OCI-LY7 (cell line): ENCODE results near the gene CD22. TPM values are rescaled to one million over a fixed set of nuclear protein-coding genes. Genes with fewer than 3 reads are reported as not detected.

Experiments used
- BruUV-seq: library from RNA; stranded (reverse); fragments of 400-500 nt; replicated peaks from 2 replicates; lab custom pipeline; 2021; lab: Mats Ljungman, UMichigan
- CTCF ChIA-PET: fragments of 300-600 bp; sonication (Branson Sonifier 250); formaldehyde crosslinking; loops from one replicate; lab custom pipeline; 2022; ENCODE audit warnings: antibody characterized with exemption; ENCODE audit not compliant: unreplicated experiment; lab: Charles Lee
- POLR2A ChIA-PET: fragments of 300-600 bp; sonication (Branson Sonifier 250); formaldehyde crosslinking; loops from one replicate; lab custom pipeline; 2022; ENCODE audit warnings: antibody characterized with exemption; lab: Charles Lee
- DNase-seq: peaks from one replicate; pipeline ENCODE4 v3.0.0-alpha.2; 2015; ENCODE audit warnings: low spot score
- H2AFZ ChIP-seq: fragments of 200-600 bp; sonication (generic), shearing (Covaris generic); 2 replicates; pipeline ENCODE4 v1.6.1; 2014; ENCODE audit warnings: mild to moderate bottlenecking, antibody characterized with exemption, low read length, moderate library complexity
- H3K27ac ChIP-seq: fragments of 200-600 bp; sonication (generic); 2 replicates; pipeline ENCODE4 v1.5.1; 2014; ENCODE audit warnings: mixed run types, low read depth, mild to moderate bottlenecking, moderate library complexity, low read length, inconsistent platforms; ENCODE audit not compliant: poor library complexity, severe bottlenecking
- H3K36me3 ChIP-seq: fragments of 200-600 bp; sonication (generic); 2 replicates; pipeline ENCODE4 v1.6.1; 2014; ENCODE audit warnings: mild to moderate bottlenecking, antibody characterized with exemption, low read length, moderate library complexity, mixed read lengths; ENCODE audit not compliant: insufficient read depth
- H3K4me1 ChIP-seq: fragments of 200-600 bp; sonication (generic); 2 replicates; pipeline ENCODE4 v1.5.1; 2014; ENCODE audit warnings: mild to moderate bottlenecking, low read length; ENCODE audit not compliant: insufficient read depth, poor library complexity, severe bottlenecking
- H3K4me2 ChIP-seq: fragments of 200-600 bp; sonication (generic); 2 replicates; pipeline ENCODE4 v1.6.1; 2014; ENCODE audit warnings: mild to moderate bottlenecking, low read length
- H3K4me3 ChIP-seq: fragments of 200-600 bp; sonication (generic); 2 replicates; pipeline ENCODE4 v1.5.1; 2014; ENCODE audit warnings: mild to moderate bottlenecking, low read depth, low read length; ENCODE audit not compliant: poor library complexity, severe bottlenecking
- H3K79me2 ChIP-seq: fragments of 200-600 bp; sonication (generic); 2 replicates; pipeline ENCODE4 v1.6.1; 2016; ENCODE audit warnings: low read depth, mild to moderate bottlenecking, low read length, moderate library complexity, mixed read lengths; ENCODE audit not compliant: insufficient read depth
- H3K9me2 ChIP-seq: fragments of 200-600 bp; sonication (generic); 2 replicates; pipeline ENCODE4 v1.6.1; 2016; ENCODE audit warnings: mild to moderate bottlenecking, low read length, mixed read lengths; ENCODE audit not compliant: insufficient read depth
- H3K9me3 ChIP-seq: fragments of 200-600 bp; sonication (generic); 2 replicates; pipeline ENCODE4 v1.6.1; 2014; ENCODE audit warnings: mild to moderate bottlenecking, mixed run types, low read length, mixed read lengths
- H4K20me1 ChIP-seq: fragments of 200-600 bp; sonication (generic); 2 replicates; pipeline ENCODE4 v1.6.1; 2014; ENCODE audit warnings: mild to moderate bottlenecking, antibody characterized with exemption, low read length, moderate library complexity, mixed read lengths; ENCODE audit not compliant: insufficient read depth
- CTCF ChIP-seq: fragments of 200-600 bp; sonication (generic); conservative IDR thresholded peaks from 2 replicates; pipeline ENCODE4 v1.5.1; 2014; ENCODE audit warnings: mild to moderate bottlenecking, antibody characterized with exemption, low read length, moderate library complexity, mixed read lengths
- EZH2phosphoT487 ChIP-seq: fragments of 200-600 bp; sonication (generic); IDR thresholded peaks from 2 replicates; pipeline ENCODE4 v1.6.1; 2018; ENCODE audit warnings: low read depth, borderline replicate concordance, mild to moderate bottlenecking, mixed run types, antibody characterized with exemption, low read length, moderate library complexity, mixed read lengths
- intact Hi-C: fragments of 100-400 bp; cut with micrococcal nuclease; formaldehyde crosslinking; loops from one replicate; pipeline ENCODE4 v1.10.0; 2022; ENCODE audit not compliant: unreplicated experiment
- total RNA-seq, 2 experiments: library from RNA; depleted of rRNA in 1 of 2; stranded (reverse); fragments of >200 nt in 1 of 2; shearing (Covaris generic) in 1 of 2; gene quantifications; 2 replicates each; pipeline ENCODE4 v1.2.3, GENCODE V29; 2014 to 2022

Gene CD22
- total RNA-seq, 2 experiments from 2014 or later: 413 to 972 TPM

DNA sequence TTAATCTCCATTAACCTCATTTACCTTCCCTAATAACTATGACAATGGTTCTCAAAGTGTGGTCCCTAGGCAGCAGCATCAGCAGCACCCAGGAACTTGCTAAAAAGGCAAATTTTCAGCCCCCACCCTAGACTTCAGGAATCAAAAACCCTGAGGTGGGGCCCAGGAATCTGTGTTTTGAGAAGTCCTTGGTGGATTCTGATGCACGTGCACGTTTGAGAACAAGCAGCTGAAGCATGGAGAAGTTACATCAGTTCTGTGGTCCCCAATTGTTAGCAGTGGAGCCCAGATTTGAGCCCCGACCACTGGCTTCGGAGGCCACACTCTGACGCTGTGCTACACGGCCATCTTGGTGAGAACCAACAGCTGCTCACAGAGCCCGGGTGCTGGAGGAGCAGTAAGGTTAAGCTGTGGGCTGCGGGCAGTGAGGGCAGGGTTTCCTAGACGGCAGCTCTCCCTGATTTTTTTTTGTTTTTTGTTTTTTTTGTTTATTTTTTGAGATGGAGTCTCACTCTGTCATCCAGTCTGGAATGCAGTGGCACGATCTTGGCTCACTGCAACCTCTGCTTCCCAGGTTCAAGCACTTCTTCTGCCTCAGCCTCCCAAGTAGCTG lies 14.0 kb upstream of the CD22 start:
- TF ChIP-seq EZH2phosphoT487 (no peak), CTCF (no peak)
- Histone ChIP-seq H2AFZ (no peak overlapping the region), H4K20me1 (no peaks in the 10 kb centered on the region)

GRCh38 chr19:35315883-35316282 lies 13.1 kb upstream of the CD22 start:
- H3K4me2 ChIP-seq: 0 out of 2 replicates have a peak overlapping the region, but pooled peaks have one; percentile 10
- peaks cover 80% of the 10 kb centered on the region for H3K4me1 ChIP-seq
- no peak overlapping the region for H3K27ac ChIP-seq
- BruUV-seq: no TSS peak
- ChIA-PET POLR2A (interaction anchor here (0.6 to 1.7 kb wide), 6 partner anchors 8 to 174 kb away, joined by 3 to 5 read pairs (median 3); no protein-coding TSS in a partner anchor), CTCF (no interaction called here)
- H3K9me3 ChIP-seq: no peaks in the 10 kb centered on the region
- H3K9me2 ChIP-seq: no peaks in the 10 kb centered on the region
- H3K4me3 ChIP-seq: no peak overlapping the region
- intact Hi-C loops: loop anchor here (1.0 kb wide), 1 partner anchor 152 kb away; no protein-coding TSS in a partner anchor
- H4K20me1 ChIP-seq: no peaks in the 10 kb centered on the region
- no peak overlapping the region for H2AFZ ChIP-seq
- peak; percentile 60 for TF ChIP-seq CTCF
- TF ChIP-seq EZH2phosphoT487: no peak
- H3K36me3 ChIP-seq: no peaks in the 10 kb centered on the region
- DNase-seq: peak; percentile 71
- H3K79me2 ChIP-seq: no peaks in the 10 kb centered on the region

More for the DNA sequence above, 14.0 kb upstream of the CD22 start:
- POLR2A ChIA-PET: interaction anchor here (0.6 to 1.4 kb wide), 4 partner anchors 8 to 173 kb away, joined by 3 to 5 read pairs (median 3); no protein-coding TSS in a partner anchor
- CTCF ChIA-PET: no interaction called here
- no peaks in the 10 kb centered on the region for H3K79me2 ChIP-seq
- no peak for DNase-seq
- no peaks in the 10 kb centered on the region for H3K9me3 ChIP-seq
- H3K36me3 ChIP-seq: no peaks in the 10 kb centered on the region
- H3K4me3 ChIP-seq: no peak overlapping the region
- intact Hi-C loops: no loop called here
- no TSS peak for BruUV-seq
- peaks cover 71% of the 10 kb centered on the region for H3K4me1 ChIP-seq
- no peak overlapping the region for H3K4me2 ChIP-seq
- H3K27ac ChIP-seq: no peak overlapping the region
- H3K9me2 ChIP-seq: no peaks in the 10 kb centered on the region

GRCh38 chr19:35316560-35316959 lies 12.4 kb upstream of the CD22 start:
- no peaks in the 10 kb centered on the region for H3K79me2 ChIP-seq
- H3K4me3 ChIP-seq: no peak overlapping the region
- POLR2A ChIA-PET: interaction anchor here (0.9 to 1.7 kb wide), 4 partner anchors 9 to 32 kb away, joined by 3 to 4 read pairs (median 3); no protein-coding TSS in a partner anchor
- no peak overlapping the region for H3K27ac ChIP-seq
- no peak for DNase-seq
- peaks cover under 1% of the 10 kb centered on the region; the same call in 1 of the 2 replicates for H3K9me3 ChIP-seq
- no TSS peak for BruUV-seq
- no peak overlapping the region for H2AFZ ChIP-seq
- no peaks in the 10 kb centered on the region for H3K9me2 ChIP-seq
- intact Hi-C loops: loop anchor here (1.0 kb wide), 1 partner anchor 152 kb away; no protein-coding TSS in a partner anchor
- H3K36me3 ChIP-seq: no peaks in the 10 kb centered on the region
- H3K4me1 ChIP-seq: peaks cover 82% of the 10 kb centered on the region
- H4K20me1 ChIP-seq: no peaks in the 10 kb centered on the region
- no peak overlapping the region for H3K4me2 ChIP-seq
- CTCF ChIA-PET: no interaction called here
- TF ChIP-seq EZH2phosphoT487 (no peak), CTCF (no peak)
